ENCODE results near the gene MRPL51.
A peak's percentile ranks its signal among the peaks of the same experiment; 100 is the strongest.

Gene MRPL51

DNA sequence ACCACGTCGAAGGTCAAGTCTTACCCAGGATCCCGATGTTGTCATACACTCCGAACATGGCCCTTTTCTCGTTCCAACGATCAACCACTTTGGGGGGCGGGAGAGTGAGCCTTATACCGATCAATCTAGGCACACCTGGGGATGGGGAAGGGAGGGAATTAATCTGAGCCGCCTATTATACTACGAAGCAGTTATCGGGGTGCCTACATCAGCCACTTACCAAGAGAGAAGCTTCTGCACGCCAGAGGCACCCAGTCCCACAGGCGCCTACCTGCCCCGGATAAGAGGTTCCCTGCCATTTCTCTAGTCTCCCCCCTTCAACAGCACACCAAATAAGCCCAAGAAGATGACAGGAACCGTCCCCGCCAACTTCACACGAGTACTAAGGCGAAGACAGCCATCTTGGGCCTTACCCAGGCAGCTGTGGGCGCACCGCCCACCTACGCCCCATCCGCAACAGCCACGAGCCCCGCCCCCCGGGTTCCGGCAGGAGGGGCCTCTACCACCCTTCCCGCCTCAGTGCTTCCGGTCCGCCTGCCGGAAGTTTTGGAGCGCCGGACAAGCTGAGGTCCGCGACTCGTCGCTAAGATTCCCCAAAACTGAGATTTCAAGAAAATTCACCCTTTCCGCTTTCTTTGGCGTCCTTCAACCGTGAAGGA lies at the start of gene MRPL51:
TSS of gene MRPL51 (minus strand) at position 425 of the 659 bp plus-strand sequence. CDS start at position 299, 126 bp downstream.
- peak; percentile 100 for DNase-seq (ENCODE audit: low spot score)

DNA sequence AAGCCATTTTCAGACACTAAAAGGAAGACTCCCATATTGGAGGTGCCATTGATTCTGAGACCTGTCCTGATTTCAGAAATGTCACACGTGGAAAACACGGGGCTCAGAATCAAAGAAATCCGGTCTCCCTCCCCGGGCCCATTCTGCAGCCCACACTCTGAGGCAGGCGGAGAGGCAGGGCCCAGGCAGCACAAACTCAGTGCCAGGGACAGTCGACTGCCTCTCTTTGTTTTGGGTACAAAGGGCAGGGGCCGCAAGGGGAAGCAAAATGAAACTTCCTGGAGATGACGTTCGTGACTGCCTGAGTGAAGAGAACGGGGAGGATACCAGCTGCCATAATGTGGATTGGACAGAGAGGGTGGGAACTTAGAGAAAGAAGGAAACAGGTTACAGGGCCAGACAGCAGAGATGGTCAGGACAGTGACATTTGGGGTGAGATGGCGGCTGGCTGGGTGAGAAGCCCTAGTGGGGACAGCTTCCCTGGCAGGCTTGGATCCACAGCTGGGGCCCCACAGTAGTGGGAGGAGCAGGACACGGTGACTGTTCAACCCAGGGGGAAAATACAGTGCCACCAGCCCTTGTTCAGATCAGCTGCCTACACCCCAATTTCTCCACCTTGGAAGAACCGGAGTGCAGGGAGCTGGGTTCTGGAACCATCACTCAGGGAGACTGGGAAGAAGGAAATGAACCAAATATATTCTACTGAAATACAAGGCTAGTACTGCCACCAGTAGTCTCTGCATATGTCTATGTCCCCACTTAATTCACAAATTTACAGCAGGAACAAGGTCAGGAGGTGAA lies 49.3 kb upstream of the MRPL51 start:
- DNase-seq (ENCODE audit: low spot score) = no peak

DNA sequence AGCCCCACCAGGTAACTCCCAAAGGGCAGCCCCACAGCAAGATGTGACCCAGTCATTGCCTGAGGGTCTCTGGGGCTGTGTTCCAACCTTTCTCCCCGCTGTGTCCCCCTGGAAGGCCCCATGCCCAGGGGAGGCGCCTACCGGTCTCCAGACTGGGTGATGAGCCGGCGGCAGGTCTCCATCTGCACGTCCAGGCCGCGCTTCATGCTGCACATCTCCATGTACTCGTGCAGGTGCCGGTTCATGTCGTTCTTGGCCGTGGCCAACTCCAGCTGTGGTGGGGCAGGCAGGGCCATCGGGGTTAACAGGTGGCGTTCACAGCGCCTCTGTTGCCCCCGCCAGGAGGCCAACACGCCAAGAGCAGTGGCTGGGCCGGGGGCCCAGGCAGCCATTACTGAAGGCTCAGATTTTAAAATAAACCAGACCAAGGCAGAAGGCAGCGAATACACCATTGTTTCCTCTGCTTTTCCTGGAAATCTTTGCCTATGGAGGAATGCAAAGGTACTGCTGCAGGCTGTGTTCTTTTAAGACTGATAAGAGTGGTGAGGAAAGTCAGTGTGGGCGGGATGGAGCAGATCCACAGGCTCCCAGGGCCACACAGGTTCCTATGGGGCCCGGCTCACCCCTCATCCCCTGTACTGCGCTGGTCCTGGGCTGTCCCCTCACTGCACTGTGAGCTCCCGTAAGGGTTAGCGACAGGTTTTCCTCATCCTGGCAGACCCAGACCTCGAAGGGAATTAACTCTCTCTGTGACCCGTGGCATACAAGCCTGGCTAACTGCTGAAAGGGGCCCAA lies 48.5 kb upstream of the MRPL51 start:
- DNase-seq (ENCODE audit: low spot score) = no peak

DNA sequence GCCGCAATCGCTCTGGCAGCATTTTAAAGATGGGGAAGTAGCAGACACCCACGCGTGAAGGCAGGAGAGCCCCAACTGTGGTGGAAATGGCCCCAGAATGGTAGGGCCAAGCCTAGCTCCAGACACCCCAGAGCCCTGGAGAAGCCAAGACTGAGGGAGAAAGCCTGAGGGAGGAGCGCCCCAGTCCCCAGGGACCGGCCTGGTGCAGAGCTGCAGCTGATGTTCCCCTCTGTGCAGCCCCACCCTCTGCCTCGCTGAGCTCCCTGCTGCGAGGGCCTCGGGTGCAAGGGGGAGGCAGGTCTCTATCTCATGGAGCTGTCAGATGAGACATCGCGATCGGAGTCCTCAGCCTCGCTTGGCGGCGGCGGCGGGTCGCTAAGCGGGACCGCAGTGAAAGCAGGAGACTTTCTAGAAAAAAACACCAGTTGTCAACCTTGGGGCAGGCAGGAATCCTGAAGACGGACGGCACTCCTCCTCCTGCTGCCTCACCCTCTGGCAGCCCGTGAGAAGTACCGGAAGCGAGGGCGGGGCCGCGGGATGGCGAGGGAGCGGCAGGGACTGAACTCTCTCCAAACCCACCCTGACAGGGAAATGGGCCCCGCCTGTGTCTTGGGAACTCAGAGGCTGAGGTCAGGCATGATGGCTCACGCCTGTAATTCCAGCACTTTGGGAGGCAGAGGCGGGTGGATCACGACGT lies 47.3 kb upstream of the MRPL51 start:
- peak; percentile 95 for DNase-seq (ENCODE audit: low spot score)

DNA sequence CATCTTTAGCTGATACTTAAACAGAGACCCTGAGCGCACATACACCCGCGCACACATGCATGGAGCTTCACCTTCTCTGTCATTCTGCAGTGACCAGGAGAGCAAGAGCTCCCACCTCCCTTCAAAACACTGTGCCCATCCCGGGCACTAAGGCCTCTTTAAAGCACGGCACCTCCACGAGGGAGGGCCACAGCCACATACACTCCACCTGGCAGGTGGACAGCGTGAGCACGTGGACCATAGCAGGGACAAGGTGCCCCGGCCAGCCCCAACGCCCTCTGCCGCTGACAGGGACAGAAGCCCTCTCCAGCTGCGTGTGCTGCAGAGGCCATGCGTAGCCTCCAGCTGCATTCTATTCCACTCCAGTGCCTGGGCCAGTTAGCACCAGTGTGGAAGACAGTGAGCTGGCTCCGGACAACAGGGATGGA lies 46.7 kb upstream of the MRPL51 start:
- peak; percentile 22 for DNase-seq (ENCODE audit: low spot score)

DNA sequence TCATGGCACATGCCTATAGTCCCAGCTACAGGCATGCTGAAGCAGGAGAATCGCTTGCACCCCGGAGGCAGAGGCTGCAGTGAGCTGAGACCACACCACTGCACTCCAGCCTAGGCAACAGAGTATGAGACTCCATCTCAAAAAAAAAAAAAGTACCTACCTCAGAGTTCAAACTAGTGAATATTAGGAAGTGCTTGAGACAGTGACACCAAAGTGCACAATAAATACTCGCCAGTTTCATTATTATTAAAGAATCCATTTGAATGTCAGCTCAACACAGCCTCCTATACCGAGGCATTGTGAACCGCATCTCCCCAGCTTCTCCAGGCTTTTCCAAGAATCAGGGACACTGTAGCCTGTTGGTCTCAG lies 46.2 kb upstream of the MRPL51 start:
- DNase-seq (ENCODE audit: low spot score) = no peak

DNA sequence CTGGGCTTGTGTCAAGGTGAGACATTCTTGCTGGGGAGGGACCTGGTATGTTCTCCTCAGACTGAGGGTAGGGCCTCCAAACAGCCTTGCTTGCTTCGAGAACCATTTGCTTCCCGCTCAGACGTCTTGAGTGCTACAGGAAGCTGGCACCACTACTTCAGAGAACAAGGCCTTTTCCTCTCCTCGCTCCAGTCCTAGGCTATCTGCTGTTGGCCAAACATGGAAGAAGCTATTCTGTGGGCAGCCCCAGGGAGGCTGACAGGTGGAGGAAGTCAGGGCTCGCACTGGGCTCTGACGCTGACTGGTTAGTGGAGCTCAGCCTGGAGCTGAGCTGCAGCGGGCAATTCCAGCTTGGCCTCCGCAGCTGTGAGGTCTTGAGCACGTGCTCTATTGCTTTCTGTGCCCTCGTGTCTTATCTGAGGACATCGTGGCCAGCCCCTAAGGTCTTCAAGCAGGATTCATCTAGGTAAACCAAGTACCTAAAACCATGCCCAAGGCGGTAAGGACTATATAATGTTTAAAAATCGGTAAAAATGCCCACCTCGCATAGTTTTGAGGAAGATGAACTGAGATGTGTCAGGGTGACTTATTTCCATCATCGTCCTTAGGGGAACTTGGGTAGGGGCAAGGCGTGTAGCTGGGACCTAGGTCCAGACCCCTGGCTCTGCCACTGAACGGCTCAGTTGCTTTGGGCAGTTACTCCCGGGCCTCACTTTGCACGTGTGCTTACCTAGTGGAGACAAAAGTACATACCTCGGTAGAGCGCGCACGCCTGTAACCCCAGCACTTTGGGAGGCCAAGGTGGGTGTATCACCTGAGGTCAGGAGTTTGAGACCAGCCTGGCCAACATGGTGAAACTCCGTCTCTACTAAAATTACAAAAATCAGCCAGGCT lies 45.6 kb upstream of the MRPL51 start:
- no peak for DNase-seq (ENCODE audit: low spot score)

DNA sequence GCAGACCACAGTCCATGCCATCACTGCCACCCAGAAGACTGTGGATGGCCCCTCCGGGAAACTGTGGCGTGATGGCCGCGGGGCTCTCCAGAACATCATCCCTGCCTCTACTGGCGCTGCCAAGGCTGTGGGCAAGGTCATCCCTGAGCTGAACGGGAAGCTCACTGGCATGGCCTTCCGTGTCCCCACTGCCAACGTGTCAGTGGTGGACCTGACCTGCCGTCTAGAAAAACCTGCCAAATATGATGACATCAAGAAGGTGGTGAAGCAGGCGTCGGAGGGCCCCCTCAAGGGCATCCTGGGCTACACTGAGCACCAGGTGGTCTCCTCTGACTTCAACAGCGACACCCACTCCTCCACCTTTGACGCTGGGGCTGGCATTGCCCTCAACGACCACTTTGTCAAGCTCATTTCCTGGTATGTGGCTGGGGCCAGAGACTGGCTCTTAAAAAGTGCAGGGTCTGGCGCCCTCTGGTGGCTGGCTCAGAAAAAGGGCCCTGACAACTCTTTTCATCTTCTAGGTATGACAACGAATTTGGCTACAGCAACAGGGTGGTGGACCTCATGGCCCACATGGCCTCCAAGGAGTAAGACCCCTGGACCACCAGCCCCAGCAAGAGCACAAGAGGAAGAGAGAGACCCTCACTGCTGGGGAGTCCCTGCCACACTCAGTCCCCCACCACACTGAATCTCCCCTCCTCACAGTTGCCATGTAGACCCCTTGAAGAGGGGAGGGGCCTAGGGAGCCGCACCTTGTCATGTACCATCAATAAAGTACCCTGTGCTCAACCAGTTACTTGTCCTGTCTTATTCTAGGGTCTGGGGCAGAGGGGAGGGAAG lies 44.7 kb upstream of the MRPL51 start:
- peak; percentile 34 for DNase-seq (ENCODE audit: low spot score)

DNA sequence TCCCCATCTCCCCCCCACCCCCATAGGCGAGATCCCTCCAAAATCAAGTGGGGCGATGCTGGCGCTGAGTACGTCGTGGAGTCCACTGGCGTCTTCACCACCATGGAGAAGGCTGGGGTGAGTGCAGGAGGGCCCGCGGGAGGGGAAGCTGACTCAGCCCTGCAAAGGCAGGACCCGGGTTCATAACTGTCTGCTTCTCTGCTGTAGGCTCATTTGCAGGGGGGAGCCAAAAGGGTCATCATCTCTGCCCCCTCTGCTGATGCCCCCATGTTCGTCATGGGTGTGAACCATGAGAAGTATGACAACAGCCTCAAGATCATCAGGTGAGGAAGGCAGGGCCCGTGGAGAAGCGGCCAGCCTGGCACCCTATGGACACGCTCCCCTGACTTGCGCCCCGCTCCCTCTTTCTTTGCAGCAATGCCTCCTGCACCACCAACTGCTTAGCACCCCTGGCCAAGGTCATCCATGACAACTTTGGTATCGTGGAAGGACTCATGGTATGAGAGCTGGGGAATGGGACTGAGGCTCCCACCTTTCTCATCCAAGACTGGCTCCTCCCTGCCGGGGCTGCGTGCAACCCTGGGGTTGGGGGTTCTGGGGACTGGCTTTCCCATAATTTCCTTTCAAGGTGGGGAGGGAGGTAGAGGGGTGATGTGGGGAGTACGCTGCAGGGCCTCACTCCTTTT lies 44.0 kb upstream of the MRPL51 start:
- no peak for DNase-seq (ENCODE audit: low spot score)

DNA sequence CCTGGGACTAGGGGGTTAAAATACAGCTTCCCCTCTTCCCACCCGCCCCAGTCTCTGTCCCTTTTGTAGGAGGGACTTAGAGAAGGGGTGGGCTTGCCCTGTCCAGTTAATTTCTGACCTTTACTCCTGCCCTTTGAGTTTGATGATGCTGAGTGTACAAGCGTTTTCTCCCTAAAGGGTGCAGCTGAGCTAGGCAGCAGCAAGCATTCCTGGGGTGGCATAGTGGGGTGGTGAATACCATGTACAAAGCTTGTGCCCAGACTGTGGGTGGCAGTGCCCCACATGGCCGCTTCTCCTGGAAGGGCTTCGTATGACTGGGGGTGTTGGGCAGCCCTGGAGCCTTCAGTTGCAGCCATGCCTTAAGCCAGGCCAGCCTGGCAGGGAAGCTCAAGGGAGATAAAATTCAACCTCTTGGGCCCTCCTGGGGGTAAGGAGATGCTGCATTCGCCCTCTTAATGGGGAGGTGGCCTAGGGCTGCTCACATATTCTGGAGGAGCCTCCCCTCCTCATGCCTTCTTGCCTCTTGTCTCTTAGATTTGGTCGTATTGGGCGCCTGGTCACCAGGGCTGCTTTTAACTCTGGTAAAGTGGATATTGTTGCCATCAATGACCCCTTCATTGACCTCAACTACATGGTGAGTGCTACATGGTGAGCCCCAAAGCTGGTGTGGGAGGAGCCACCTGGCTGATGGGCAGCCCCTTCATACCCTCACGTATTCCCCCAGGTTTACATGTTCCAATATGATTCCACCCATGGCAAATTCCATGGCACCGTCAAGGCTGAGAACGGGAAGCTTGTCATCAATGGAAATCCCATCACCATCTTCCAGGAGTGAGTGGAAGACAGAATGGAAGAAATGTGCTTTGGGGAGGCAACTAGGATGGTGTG lies 43.1 kb upstream of the MRPL51 start:
- no peak for DNase-seq (ENCODE audit: low spot score)

DNA sequence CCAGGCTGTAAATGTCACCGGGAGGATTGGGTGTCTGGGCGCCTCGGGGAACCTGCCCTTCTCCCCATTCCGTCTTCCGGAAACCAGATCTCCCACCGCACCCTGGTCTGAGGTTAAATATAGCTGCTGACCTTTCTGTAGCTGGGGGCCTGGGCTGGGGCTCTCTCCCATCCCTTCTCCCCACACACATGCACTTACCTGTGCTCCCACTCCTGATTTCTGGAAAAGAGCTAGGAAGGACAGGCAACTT lies 42.6 kb upstream of the MRPL51 start:
- DNase-seq (ENCODE audit: low spot score) = no peak

DNA sequence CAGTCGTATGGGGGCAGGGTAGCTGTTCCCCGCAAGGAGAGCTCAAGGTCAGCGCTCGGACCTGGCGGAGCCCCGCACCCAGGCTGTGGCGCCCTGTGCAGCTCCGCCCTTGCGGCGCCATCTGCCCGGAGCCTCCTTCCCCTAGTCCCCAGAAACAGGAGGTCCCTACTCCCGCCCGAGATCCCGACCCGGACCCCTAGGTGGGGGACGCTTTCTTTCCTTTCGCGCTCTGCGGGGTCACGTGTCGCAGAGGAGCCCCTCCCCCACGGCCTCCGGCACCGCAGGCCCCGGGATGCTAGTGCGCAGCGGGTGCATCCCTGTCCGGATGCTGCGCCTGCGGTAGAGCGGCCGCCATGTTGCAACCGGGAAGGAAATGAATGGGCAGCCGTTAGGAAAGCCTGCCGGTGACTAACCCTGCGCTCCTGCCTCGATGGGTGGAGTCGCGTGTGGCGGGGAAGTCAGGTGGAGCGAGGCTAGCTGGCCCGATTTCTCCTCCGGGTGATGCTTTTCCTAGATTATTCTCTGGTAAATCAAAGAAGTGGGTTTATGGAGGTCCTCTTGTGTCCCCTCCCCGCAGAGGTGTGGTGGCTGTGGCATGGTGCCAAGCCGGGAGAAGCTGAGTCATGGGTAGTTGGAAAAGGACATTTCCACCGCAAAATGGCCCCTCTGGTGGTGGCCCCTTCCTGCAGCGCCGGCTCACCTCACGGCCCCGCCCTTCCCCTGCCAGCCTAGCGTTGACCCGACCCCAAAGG lies 42.1 kb upstream of the MRPL51 start:
- DNase-seq (ENCODE audit: low spot score) = peak; percentile 72

DNA sequence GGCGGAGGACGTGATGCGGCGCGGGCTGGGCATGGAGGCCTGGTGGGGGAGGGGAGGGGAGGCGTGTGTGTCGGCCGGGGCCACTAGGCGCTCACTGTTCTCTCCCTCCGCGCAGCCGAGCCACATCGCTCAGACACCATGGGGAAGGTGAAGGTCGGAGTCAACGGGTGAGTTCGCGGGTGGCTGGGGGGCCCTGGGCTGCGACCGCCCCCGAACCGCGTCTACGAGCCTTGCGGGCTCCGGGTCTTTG lies 41.6 kb upstream of the MRPL51 start:
- DNase-seq (ENCODE audit: low spot score) = no peak

DNA sequence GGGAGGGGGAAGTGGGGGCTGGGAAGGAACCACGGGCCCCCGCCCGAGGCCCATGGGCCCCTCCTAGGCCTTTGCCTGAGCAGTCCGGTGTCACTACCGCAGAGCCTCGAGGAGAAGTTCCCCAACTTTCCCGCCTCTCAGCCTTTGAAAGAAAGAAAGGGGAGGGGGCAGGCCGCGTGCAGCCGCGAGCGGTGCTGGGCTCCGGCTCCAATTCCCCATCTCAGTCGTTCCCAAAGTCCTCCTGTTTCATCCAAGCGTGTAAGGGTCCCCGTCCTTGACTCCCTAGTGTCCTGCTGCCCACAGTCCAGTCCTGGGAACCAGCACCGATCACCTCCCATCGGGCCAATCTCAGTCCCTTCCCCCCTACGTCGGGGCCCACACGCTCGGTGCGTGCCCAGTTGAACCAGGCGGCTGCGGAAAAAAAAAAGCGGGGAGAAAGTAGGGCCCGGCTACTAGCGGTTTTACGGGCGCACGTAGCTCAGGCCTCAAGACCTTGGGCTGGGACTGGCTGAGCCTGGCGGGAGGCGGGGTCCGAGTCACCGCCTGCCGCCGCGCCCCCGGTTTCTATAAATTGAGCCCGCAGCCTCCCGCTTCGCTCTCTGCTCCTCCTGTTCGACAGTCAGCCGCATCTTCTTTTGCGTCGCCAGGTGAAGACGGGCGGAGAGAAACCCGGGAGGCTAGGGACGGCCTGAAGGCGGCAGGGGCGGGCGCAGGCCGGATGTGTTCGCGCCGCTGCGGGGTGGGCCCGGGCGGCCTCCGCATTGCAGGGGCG lies 41.0 kb upstream of the MRPL51 start, which contains the start of gene GAPDH:
TSS of gene GAPDH (plus strand) at position 595 of the 772 bp plus-strand sequence. CDS start 316 bp downstream, outside the sequence.
- DNase-seq (ENCODE audit: low spot score) = peak; percentile 93

DNA sequence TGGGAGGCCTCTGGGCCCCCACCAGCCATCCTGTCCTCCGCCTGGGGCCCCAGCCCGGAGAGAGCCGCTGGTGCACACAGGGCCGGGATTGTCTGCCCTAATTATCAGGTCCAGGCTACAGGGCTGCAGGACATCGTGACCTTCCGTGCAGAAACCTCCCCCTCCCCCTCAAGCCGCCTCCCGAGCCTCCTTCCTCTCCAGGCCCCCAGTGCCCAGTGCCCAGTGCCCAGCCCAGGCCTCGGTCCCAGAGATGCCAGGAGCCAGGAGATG lies 40.5 kb upstream of the MRPL51 start:
- DNase-seq (ENCODE audit: low spot score) = no peak

DNA sequence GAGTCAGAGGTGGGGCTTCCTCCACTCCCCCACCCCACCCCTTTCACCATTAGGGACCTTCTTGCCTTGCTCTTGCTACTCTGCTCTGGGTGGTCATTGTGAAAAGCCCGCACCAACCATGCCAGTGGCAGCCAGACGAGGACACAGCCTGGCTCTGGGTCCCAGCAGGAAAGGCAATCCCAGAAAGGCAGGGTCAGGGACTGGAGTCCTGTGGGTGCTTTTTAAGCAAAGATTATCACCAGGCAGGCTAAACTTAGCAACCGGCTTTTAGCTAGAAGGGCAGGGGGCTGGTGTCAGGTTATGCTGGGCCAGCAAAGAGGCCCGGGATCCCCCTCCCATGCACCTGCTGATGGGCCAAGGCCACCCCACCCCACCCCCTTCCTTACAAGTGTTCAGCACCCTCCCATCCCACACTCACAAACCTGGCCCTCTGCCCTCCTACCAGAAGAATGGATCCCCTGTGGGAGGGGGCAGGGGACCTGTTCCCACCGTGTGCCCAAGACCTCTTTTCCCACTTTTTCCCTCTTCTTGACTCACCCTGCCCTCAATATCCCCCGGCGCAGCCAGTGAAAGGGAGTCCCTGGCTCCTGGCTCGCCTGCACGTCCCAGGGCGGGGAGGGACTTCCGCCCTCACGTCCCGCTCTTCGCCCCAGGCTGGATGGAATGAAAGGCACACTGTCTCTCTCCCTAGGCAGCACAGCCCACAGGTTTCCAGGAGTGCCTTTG lies 40.0 kb upstream of the MRPL51 start:
- DNase-seq (ENCODE audit: low spot score) = peak; percentile 71

All from iPS-NIHi11 (cell line).